GM21529 (cell line): ENCODE results near the gene MRPL24.

Experiments
- ATAC-seq: cut with Tn5 transposase; IDR thresholded peaks from one replicate; pipeline ENCODE4 v1.9.1; 2021; ENCODE audit not compliant: unreplicated experiment

Gene MRPL24

GRCh38 chr1:156692925-156693847 is 47.7 kb downstream of the MRPL24 start:
- ATAC-seq: no peak

GRCh38 chr1:156692441-156692924 is 48.4 kb downstream of the MRPL24 start:
- no peak for ATAC-seq

- ATAC-seq: no peak
Observed at GRCh38 chr1:156691665-156692440, 49.0 kb downstream of the MRPL24 start.

- ATAC-seq: no peak
Observed at GRCh38 chr1:156691191-156691590, 49.7 kb downstream of the MRPL24 start.

GRCh38 chr1:156690675-156691036 is 50.2 kb downstream of the MRPL24 start:
- ATAC-seq: no peak

- no peak for ATAC-seq
Observed at GRCh38 chr1:156689953-156690674, 50.8 kb downstream of the MRPL24 start.

- ATAC-seq: peak; percentile 73
Observed at GRCh38 chr1:156689035-156689952, 51.6 kb downstream of the MRPL24 start.
